Endometrium (tissue), 2 donors: Measurements from ENCODE around the gene NUP210L.
"Not testable (repeated sequence)": the region's sequence is repeated elsewhere in the genome, so short reads cannot be mapped to it uniquely, and the experiment has no call there.

ENCODE experiments used
- FAIRE-seq: peaks from 2 replicates; lab custom pipeline; 2012; peaks lifted over from hg19 to GRCh38; lab: Jason Lieb, UNC
- donor health status: control.
- donor health status: control.

The NUP210L gene

GRCh38 chr1:154170547-154171222 is 15.8 kb upstream of the NUP210L start:
- FAIRE-seq, result no peak

DNA sequence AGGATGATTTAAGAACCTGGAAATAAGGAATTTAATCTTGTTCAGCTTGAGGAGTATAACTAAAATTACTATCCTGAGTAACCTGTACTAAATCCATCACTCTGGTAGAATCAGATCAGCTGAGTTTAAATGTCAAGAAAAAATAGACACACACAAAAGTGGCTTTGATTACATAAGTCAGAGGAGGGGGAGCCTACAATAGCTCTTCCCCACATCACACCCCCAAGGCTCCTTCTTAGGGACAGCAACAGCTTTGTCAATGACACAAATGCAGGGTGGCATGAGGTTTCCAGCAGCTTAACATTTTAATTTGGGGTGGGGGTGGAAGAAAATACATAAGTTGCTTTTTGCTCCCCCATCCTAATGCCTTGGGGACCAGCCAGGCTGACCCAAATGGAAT is 12.6 kb upstream of the NUP210L start:
- FAIRE-seq, result no peak

- FAIRE-seq, result no peak
Observed at GRCh38 chr1:154166207-154166606, 11.3 kb upstream of the NUP210L start.

- FAIRE-seq, result no peak
Observed at GRCh38 chr1:154159554-154159953, 4.7 kb upstream of the NUP210L start.

- FAIRE-seq, result no peak
Observed at GRCh38 chr1:154158307-154159125, 3.6 kb upstream of the NUP210L start.

DNA sequence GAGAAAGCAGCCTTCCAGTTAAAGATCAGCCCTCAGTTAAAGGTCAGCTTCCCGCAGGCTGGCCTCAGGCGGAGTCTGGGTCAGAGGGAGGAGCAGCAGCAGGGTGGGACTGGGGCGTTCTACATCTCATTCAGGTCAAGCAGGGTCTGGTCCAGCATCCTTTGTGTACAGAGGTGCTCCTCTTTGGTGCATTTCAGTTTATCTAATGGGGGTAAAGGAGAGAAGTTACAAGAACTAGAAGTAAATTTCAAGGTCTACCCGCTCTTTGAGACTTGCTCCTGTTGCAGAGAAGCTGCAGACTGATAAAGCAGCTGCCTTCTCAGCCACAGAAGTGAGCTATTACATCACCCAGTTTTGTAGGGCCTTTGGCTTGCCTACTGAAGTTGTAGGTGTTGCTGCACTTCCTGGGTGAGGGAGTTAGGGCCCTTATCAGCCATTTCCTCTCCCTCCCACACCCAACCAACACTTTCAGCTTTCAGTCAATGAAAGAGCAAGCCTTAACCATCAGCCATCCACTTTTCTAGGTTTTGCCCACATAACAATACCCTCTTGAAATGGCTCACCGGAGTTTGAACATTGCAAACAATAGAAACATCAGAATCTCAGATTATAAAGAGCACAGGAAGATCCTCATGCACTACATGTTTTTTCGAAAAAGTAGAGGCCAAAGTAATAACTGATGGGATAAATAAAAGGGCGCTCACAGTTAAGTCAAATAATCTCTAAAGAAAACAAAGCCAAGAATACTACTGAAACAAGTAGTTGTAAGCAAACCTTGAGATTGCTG is 2.8 kb upstream of the NUP210L start:
- FAIRE-seq, result no peak

DNA sequence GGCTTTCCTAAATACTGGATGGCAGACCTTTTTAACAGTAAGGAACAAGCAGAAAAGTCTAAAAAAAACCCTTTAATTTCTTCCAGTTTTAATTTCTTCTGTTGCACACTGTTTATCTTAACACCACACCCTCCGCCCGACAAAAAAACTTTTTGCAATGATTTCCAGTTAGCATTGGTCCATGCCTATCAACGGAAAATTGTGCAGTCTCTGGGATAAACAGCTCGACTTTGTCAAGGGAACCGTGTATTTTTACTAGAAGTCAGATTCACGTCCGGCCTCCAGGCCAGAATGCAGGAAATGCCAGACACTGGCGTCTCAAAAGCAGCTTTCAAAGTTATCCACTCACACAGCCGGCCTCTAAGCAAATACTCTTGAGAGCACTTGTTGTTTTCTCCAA is 378 bp upstream of the NUP210L start:
- no peak for FAIRE-seq

DNA sequence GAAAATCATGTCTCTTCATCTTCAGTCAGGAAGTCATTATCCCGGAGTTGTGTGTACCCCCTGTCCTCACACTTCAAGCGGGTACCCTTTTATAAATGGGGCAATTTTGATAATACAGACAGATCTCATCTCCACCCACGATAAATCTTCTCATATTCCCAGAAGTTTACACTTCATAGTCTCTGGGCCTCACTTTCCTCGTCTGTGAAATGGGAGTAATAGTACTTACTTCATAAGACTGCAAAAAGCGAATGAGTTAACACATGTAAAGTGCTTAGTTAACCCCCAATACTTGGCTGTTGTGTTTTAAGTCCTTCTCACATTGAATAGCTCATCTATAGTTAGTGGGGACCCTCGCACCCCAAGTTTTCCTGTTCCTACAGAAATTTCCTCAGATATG is 820 bp downstream of the NUP210L start:
- no peak for FAIRE-seq

GRCh38 chr1:154151311-154151710 is 3.6 kb downstream of the NUP210L start:
- FAIRE-seq, result no peak

GRCh38 chr1:154148807-154149206 is 6.1 kb downstream of the NUP210L start:
- FAIRE-seq, result no peak

- not testable (repeated sequence) for FAIRE-seq
Observed at GRCh38 chr1:154147505-154147904, 7.4 kb downstream of the NUP210L start.

DNA sequence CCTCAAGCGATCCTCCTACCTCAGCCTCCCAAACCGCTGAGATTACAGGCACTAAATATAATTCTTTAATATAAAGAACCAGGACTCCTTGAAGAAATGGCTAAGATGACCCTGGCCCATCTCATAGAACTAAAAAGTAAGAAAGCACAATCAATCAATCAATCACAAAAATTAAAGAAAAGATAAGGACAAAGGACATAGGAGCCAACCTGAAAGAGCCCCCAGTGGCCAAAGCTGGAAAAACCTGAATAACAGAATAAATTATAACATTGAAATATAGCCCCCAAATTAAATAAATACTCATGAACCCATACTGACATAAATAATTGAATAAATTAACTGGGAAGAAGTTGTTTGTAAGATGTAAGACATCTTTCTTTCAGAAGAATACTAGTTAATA is 8.9 kb downstream of the NUP210L start:
- FAIRE-seq, result no peak

DNA sequence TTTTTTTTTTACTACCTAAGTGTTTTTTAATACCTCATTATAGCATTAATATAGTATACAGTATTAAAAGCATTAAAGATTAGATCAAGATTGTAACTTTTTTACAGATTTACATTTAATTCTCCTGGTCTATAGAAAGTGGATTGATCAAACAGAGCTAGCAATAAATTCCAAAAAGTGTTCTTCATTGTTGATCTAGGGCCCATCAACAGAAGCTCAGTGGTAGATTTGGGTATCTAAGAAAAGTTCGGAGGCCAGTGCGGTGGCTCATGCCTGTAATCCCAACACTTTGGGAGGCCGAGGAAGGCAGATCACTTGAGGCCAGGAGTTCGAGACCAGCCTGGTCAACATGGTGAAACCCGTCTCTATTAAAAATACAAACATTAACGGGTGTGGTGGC is 12.5 kb downstream of the NUP210L start:
- FAIRE-seq, result no peak

GRCh38 chr1:154141240-154141639 is 13.6 kb downstream of the NUP210L start:
- FAIRE-seq, result no peak

DNA sequence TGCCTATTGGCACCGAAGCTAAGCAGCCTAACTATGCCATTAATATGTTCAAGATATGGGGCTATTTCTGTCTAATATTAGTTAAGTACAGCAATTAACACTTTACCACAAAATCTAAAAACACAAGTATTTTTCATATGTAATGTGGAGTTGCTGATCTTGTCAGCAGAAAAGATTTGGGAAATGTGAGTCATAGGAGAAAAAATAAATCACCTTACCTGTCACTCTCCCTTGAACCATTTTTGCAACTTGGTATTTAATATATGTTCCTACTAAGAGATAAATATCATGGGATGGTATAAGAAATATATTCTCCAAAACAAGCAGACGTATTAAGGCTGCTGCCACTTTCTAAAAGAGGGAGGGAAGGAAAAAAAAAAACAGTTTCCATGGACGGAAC is 17.0 kb downstream of the NUP210L start:
- no peak for FAIRE-seq

- no peak for FAIRE-seq
Observed at GRCh38 chr1:154133256-154133655, 21.6 kb downstream of the NUP210L start.

DNA sequence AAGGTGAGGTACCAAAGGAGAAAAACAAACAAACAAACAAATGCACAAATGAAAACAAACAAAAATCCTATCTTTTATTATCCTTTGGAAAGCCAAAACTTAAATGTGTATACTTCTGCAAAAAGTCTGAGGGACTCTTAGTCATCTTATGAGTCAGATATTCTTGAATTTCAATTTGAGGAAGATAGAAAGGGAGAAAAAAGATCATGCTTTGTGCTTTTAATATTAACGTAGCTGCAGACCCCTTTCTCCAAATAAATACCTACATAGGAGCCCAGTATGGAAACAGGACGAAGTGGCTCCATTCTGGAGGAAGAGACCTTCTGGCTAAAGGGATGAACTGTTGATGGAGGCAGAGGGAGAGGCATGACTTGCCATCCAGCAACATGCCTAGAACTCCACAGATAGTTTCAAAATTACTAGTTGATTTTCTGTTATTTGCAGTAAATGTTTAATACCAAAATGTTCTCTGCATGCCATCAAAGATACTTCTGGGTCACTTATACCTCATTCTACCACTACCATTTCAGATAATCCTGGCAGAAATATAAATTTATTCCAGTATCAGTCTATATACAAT is 25.4 kb downstream of the NUP210L start:
- FAIRE-seq, result no peak

- FAIRE-seq, result not testable (repeated sequence)
Observed at GRCh38 chr1:154123205-154123604, 31.7 kb downstream of the NUP210L start.

GRCh38 chr1:154117642-154118041 is 37.2 kb downstream of the NUP210L start:
- FAIRE-seq, result no peak

GRCh38 chr1:154115180-154115579 is 39.7 kb downstream of the NUP210L start:
- FAIRE-seq, result no peak

- no peak for FAIRE-seq
Observed at GRCh38 chr1:154104433-154105082, 50.3 kb downstream of the NUP210L start.

DNA sequence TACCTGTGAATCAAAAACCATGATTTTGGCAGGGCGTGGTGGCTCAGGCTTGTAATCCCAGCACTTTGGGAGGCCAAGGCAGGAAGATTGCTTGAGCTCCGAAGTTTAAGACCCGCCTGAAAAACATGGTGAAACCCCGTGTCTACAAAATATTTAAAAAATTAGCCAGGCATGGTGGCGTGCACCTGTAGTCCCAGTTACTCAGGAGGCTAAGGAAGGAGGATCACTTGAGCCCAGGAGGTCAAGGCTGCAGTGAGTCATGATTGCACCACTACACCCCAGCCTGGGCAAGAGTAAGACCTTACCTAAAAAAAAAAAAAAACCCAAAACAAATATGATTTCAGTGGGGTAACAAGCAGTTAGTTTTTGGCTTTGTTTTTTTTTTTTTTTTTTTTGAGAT is 54.7 kb downstream of the NUP210L start:
- FAIRE-seq, result not testable (repeated sequence)
